OCI-LY7 (cell line): ENCODE measurements around the gene ZNF827. TPM values are rescaled to one million over a fixed set of nuclear protein-coding genes. Genes with fewer than 3 reads are reported as not detected.

Experiments
- BruUV-seq: library from RNA; stranded (reverse); fragments of 400-500 nt; replicated peaks from 2 replicates; lab custom pipeline; 2021; lab: Mats Ljungman, UMichigan
- CTCF ChIA-PET: fragments of 300-600 bp; sonication (Branson Sonifier 250); formaldehyde crosslinking; loops from one replicate; lab custom pipeline; 2022; ENCODE audit warnings: antibody characterized with exemption; ENCODE audit not compliant: unreplicated experiment; lab: Charles Lee
- POLR2A ChIA-PET: fragments of 300-600 bp; sonication (Branson Sonifier 250); formaldehyde crosslinking; loops from one replicate; lab custom pipeline; 2022; ENCODE audit warnings: antibody characterized with exemption; lab: Charles Lee
- DNase-seq: peaks from one replicate; pipeline ENCODE4 v3.0.0-alpha.2; 2015; ENCODE audit warnings: low spot score
- H2AFZ ChIP-seq: fragments of 200-600 bp; sonication (generic), shearing (Covaris generic); 2 replicates; pipeline ENCODE4 v1.6.1; 2014; ENCODE audit warnings: mild to moderate bottlenecking, antibody characterized with exemption, low read length, moderate library complexity
- H3K27ac ChIP-seq: fragments of 200-600 bp; sonication (generic); 2 replicates; pipeline ENCODE4 v1.5.1; 2014; ENCODE audit warnings: mixed run types, low read depth, mild to moderate bottlenecking, moderate library complexity, low read length, inconsistent platforms; ENCODE audit not compliant: poor library complexity, severe bottlenecking
- H3K36me3 ChIP-seq: fragments of 200-600 bp; sonication (generic); 2 replicates; pipeline ENCODE4 v1.6.1; 2014; ENCODE audit warnings: mild to moderate bottlenecking, antibody characterized with exemption, low read length, moderate library complexity, mixed read lengths; ENCODE audit not compliant: insufficient read depth
- H3K4me1 ChIP-seq: fragments of 200-600 bp; sonication (generic); 2 replicates; pipeline ENCODE4 v1.5.1; 2014; ENCODE audit warnings: mild to moderate bottlenecking, low read length; ENCODE audit not compliant: insufficient read depth, poor library complexity, severe bottlenecking
- H3K4me2 ChIP-seq: fragments of 200-600 bp; sonication (generic); 2 replicates; pipeline ENCODE4 v1.6.1; 2014; ENCODE audit warnings: mild to moderate bottlenecking, low read length
- H3K4me3 ChIP-seq: fragments of 200-600 bp; sonication (generic); 2 replicates; pipeline ENCODE4 v1.5.1; 2014; ENCODE audit warnings: mild to moderate bottlenecking, low read depth, low read length; ENCODE audit not compliant: poor library complexity, severe bottlenecking
- H3K79me2 ChIP-seq: fragments of 200-600 bp; sonication (generic); 2 replicates; pipeline ENCODE4 v1.6.1; 2016; ENCODE audit warnings: low read depth, mild to moderate bottlenecking, low read length, moderate library complexity, mixed read lengths; ENCODE audit not compliant: insufficient read depth
- H3K9me2 ChIP-seq: fragments of 200-600 bp; sonication (generic); 2 replicates; pipeline ENCODE4 v1.6.1; 2016; ENCODE audit warnings: mild to moderate bottlenecking, low read length, mixed read lengths; ENCODE audit not compliant: insufficient read depth
- H3K9me3 ChIP-seq: fragments of 200-600 bp; sonication (generic); 2 replicates; pipeline ENCODE4 v1.6.1; 2014; ENCODE audit warnings: mild to moderate bottlenecking, mixed run types, low read length, mixed read lengths
- H4K20me1 ChIP-seq: fragments of 200-600 bp; sonication (generic); 2 replicates; pipeline ENCODE4 v1.6.1; 2014; ENCODE audit warnings: mild to moderate bottlenecking, antibody characterized with exemption, low read length, moderate library complexity, mixed read lengths; ENCODE audit not compliant: insufficient read depth
- EZH2phosphoT487 ChIP-seq: fragments of 200-600 bp; sonication (generic); IDR thresholded peaks from 2 replicates; pipeline ENCODE4 v1.6.1; 2018; ENCODE audit warnings: low read depth, borderline replicate concordance, mild to moderate bottlenecking, mixed run types, antibody characterized with exemption, low read length, moderate library complexity, mixed read lengths
- intact Hi-C: fragments of 100-400 bp; cut with micrococcal nuclease; formaldehyde crosslinking; loops from one replicate; pipeline ENCODE4 v1.10.0; 2022; ENCODE audit not compliant: unreplicated experiment
- total RNA-seq, 2 experiments: library from RNA; depleted of rRNA in 1 of 2; stranded (reverse); fragments of >200 nt in 1 of 2; shearing (Covaris generic) in 1 of 2; gene quantifications; 2 replicates each; pipeline ENCODE4 v1.2.3, GENCODE V29; 2014 to 2022
- TF ChIP-seq, protein P1 (sequence below): fragments of 200-600 bp; sonication (generic); conservative IDR thresholded peaks from 2 replicates; pipeline ENCODE4 v1.5.1; 2014; ENCODE audit warnings: mild to moderate bottlenecking, antibody characterized with exemption, low read length, moderate library complexity, mixed read lengths

ZNF827 gene
- total RNA-seq, 2 experiments from 2014 or later = 15.1 to 42.9 TPM

DNA sequence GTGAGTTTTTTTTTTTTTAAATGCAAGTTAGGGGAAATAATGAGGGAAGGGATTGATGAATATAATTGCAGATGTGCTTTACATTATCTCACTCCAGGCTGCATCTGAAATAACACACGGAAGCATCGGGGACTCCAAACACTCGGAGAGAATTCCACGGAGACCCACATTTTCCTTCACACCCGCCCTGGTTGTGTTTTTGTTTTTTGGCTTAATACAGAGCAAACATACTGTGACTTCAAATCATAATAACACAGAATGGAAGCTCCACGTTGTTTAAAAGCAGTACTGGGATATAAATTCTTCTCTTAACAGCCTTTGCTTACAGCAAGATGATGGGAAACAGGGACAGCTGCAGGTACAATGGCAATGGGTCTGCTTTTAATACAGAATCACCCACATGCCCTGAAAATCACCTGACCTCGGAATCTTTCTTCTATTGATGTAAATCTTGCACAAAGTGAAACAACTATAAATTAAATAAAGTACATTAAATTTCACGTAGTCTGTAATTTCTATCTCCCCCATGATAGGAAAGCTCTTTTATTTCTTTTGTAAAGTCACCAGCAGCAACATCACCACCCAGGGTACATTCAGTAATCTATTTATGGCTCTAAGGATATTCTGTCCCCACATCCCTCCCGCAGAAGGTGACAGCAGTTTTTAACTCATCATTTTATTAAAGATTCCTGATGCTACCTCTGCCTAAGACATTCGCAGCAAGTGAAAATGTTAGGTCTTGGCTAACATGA, 119.3 kb downstream of the ZNF827 start:
- no peak for DNase-seq
- ChIA-PET POLR2A (no interaction called here), CTCF (no interaction called here)
- H3K4me3 ChIP-seq = no peak overlapping the region
- BruUV-seq = no TSS peak
- no peaks in the 10 kb centered on the region for H3K9me3 ChIP-seq
- no peak overlapping the region for H2AFZ ChIP-seq
- no peaks in the 10 kb centered on the region for H3K4me1 ChIP-seq
- no peak for TF ChIP-seq EZH2phosphoT487
- TF ChIP-seq, protein P1, sequence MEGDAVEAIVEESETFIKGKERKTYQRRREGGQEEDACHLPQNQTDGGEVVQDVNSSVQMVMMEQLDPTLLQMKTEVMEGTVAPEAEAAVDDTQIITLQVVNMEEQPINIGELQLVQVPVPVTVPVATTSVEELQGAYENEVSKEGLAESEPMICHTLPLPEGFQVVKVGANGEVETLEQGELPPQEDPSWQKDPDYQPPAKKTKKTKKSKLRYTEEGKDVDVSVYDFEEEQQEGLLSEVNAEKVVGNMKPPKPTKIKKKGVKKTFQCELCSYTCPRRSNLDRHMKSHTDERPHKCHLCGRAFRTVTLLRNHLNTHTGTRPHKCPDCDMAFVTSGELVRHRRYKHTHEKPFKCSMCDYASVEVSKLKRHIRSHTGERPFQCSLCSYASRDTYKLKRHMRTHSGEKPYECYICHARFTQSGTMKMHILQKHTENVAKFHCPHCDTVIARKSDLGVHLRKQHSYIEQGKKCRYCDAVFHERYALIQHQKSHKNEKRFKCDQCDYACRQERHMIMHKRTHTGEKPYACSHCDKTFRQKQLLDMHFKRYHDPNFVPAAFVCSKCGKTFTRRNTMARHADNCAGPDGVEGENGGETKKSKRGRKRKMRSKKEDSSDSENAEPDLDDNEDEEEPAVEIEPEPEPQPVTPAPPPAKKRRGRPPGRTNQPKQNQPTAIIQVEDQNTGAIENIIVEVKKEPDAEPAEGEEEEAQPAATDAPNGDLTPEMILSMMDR = no peak
- H3K79me2 ChIP-seq = no peaks in the 10 kb centered on the region
- peaks cover 94% of the 10 kb centered on the region for H3K36me3 ChIP-seq
- H3K9me2 ChIP-seq = no peaks in the 10 kb centered on the region
- intact Hi-C loops = no loop called here
- no peaks in the 10 kb centered on the region for H4K20me1 ChIP-seq
- H3K27ac ChIP-seq = no peak overlapping the region
- H3K4me2 ChIP-seq = no peak overlapping the region

GRCh38 chr4:145818011-145818410, 120.6 kb downstream of the ZNF827 start:
- no TSS peak for BruUV-seq
- no peak for TF ChIP-seq EZH2phosphoT487
- TF ChIP-seq, protein P1 = no peak
- H4K20me1 ChIP-seq = no peaks in the 10 kb centered on the region
- H3K36me3 ChIP-seq = peaks cover 98% of the 10 kb centered on the region
- H3K9me3 ChIP-seq = no peaks in the 10 kb centered on the region
- ChIA-PET CTCF (no interaction called here), POLR2A (interaction anchor here (0.6 to 1.5 kb wide), 2 partner anchors 26 to 631 kb away, joined by 3 to 6 read pairs; no protein-coding TSS in a partner anchor)
- H3K4me3 ChIP-seq = no peak overlapping the region
- no peaks in the 10 kb centered on the region for H3K79me2 ChIP-seq
- no peaks in the 10 kb centered on the region for H3K9me2 ChIP-seq
- intact Hi-C loops = no loop called here
- no peak overlapping the region for H3K27ac ChIP-seq
- H3K4me2 ChIP-seq = no peak overlapping the region
- DNase-seq = no peak
- H3K4me1 ChIP-seq = no peaks in the 10 kb centered on the region
- H2AFZ ChIP-seq = no peak overlapping the region

GRCh38 chr4:145816091-145816490, 122.5 kb downstream of the ZNF827 start:
- H2AFZ ChIP-seq = no peak overlapping the region
- no peak overlapping the region for H3K27ac ChIP-seq
- POLR2A ChIA-PET = interaction anchor here (0.5 to 0.7 kb wide), 2 partner anchors 414 to 999 kb away, joined by 3 to 4 read pairs; no protein-coding TSS in a partner anchor
- H3K79me2 ChIP-seq = no peaks in the 10 kb centered on the region
- no peak overlapping the region for H3K4me3 ChIP-seq
- no peaks in the 10 kb centered on the region for H3K9me2 ChIP-seq
- CTCF ChIA-PET = no interaction called here
- H3K9me3 ChIP-seq = no peaks in the 10 kb centered on the region
- intact Hi-C loops = no loop called here
- H3K4me2 ChIP-seq = no peak overlapping the region
- TF ChIP-seq, protein P1 = no peak
- TF ChIP-seq EZH2phosphoT487 = no peak
- H3K36me3 ChIP-seq = peaks cover 97% of the 10 kb centered on the region
- BruUV-seq = no TSS peak
- no peaks in the 10 kb centered on the region for H3K4me1 ChIP-seq
- DNase-seq = no peak
- H4K20me1 ChIP-seq = no peaks in the 10 kb centered on the region
